PC-3 (cell line): ENCODE results near the gene ERBB2. TPM values are rescaled to one million over a fixed set of nuclear protein-coding genes. Genes with fewer than 3 reads are reported as not detected.

Source experiments
- ATAC-seq: fragments of 200-7000 bp; cut with Tn5 transposase; 2 replicates; pipeline ENCODE4 v1.9.1; 2020; ENCODE audit warnings: mild to moderate bottlenecking, moderate library complexity
- BruUV-seq: library from RNA; stranded (reverse); fragments of 400-500 nt; replicated peaks from 2 replicates; lab custom pipeline; 2021; lab: Mats Ljungman, UMichigan
- CTCF ChIA-PET: fragments of 300-600 bp; sonication (Branson Sonifier 250); formaldehyde crosslinking; loops from one replicate; lab custom pipeline; 2022; ENCODE audit warnings: antibody characterized with exemption; lab: Charles Lee
- POLR2A ChIA-PET: fragments of 300-600 bp; sonication (Branson Sonifier 250); formaldehyde crosslinking; loops from one replicate; lab custom pipeline; 2022; ENCODE audit warnings: antibody characterized with exemption; ENCODE audit not compliant: unreplicated experiment; lab: Charles Lee
- DNase-seq: peaks from one replicate; pipeline ENCODE4 v3.0.0-alpha.2; 2015
- H2AFZ ChIP-seq: fragments of 300-600 bp; sonication (generic); 2 replicates; pipeline ENCODE4 v1.6.0; 2016; ENCODE audit warnings: antibody characterized with exemption, low read length
- H3F3A ChIP-seq: fragments of 300-600 bp; sonication (generic); one replicate; pipeline ENCODE4 v1.6.0; 2017; ENCODE audit warnings: antibody characterized with exemption, low read length, control low read depth, mild to moderate bottlenecking; ENCODE audit not compliant: unreplicated experiment
- H3K27ac ChIP-seq: fragments of 300-600 bp; sonication (generic); 2 replicates; pipeline ENCODE4 v1.5.1; 2016; ENCODE audit warnings: mild to moderate bottlenecking, low read length
- H3K27me3 ChIP-seq: fragments of 300-600 bp; sonication (generic); 2 replicates; pipeline ENCODE4 v1.6.1; 2016; ENCODE audit warnings: low read length, mixed read lengths
- H3K36me3 ChIP-seq: fragments of 300-600 bp; sonication (generic); 2 replicates; pipeline ENCODE4 v1.6.1; 2016; ENCODE audit warnings: low read depth, mixed run types, low read length, mixed read lengths
- H3K4me1 ChIP-seq: fragments of 300-600 bp; sonication (generic); 2 replicates; pipeline ENCODE4 v1.5.1; 2016; ENCODE audit warnings: low read length; ENCODE audit not compliant: insufficient read depth
- H3K4me2 ChIP-seq: fragments of 300-600 bp; sonication (generic); 2 replicates; pipeline ENCODE4 v1.6.0; 2016; ENCODE audit warnings: low read length
- H3K4me3 ChIP-seq: fragments of 300-600 bp; sonication (generic); 2 replicates; pipeline ENCODE4 v1.5.1; 2016; ENCODE audit warnings: mild to moderate bottlenecking, low read length, mixed read lengths
- H3K79me2 ChIP-seq: fragments of 300-600 bp; sonication (generic); 2 replicates; pipeline ENCODE4 v1.6.1; 2017; ENCODE audit warnings: low read length, mixed read lengths
- H3K9ac ChIP-seq: fragments of 300-600 bp; sonication (generic); 2 replicates; pipeline ENCODE4 v1.6.0; 2016; ENCODE audit warnings: mild to moderate bottlenecking, low read length
- H3K9me2 ChIP-seq: fragments of 300-600 bp; sonication (generic); replicated peaks from 2 replicates; pipeline ENCODE4 v1.6.1; 2016; ENCODE audit warnings: mixed run types, low read length, mixed read lengths
- H3K9me3 ChIP-seq: fragments of 300-600 bp; sonication (generic); 2 replicates; pipeline ENCODE4 v1.6.1; 2016; ENCODE audit warnings: low read length, mixed read lengths
- H4K20me1 ChIP-seq: fragments of 300-600 bp; sonication (generic); 2 replicates; pipeline ENCODE4 v1.6.1; 2016; ENCODE audit warnings: low read length, mixed read lengths
- CTCF ChIP-seq: fragments of 300-600 bp; sonication (generic); conservative IDR thresholded peaks from 2 replicates; pipeline ENCODE4 v1.5.1; 2017; ENCODE audit warnings: antibody characterized with exemption, low read depth, mild to moderate bottlenecking, low read length
- EZH2 ChIP-seq: fragments of 300-600 bp; sonication (generic); IDR thresholded peaks from one replicate; pipeline ENCODE4 v1.6.1; 2017; ENCODE audit warnings: antibody characterized with exemption, mild to moderate bottlenecking, low read length; ENCODE audit not compliant: unreplicated experiment
- EZH2phosphoT487 ChIP-seq: fragments of 300-600 bp; sonication (generic); IDR thresholded peaks from 2 replicates; pipeline ENCODE4 v1.6.1; 2018; ENCODE audit warnings: mild to moderate bottlenecking, antibody characterized with exemption, low read length, borderline replicate concordance
- intact Hi-C: fragments of 100-400 bp; cut with micrococcal nuclease; formaldehyde crosslinking; loops from 2 replicates; pipeline ENCODE4 v1.9.0; 2023
- total RNA-seq: library from RNA; depleted of rRNA; stranded (reverse); fragments of >200 nt; gene quantifications from 2 replicates; pipeline ENCODE4 v1.2.3, GENCODE V29; 2014

Gene ERBB2
- total RNA-seq, 1 experiment from 2014 or later: 36.2 TPM

- DNase-seq: peak; percentile 50
Measured at GRCh38 chr17:39665642-39666224, 34.1 kb upstream of the ERBB2 start.

GRCh38 chr17:39666231-39666600 lies 33.6 kb upstream of the ERBB2 start:
- no peaks in the 10 kb centered on the region for H3K36me3 ChIP-seq
- no peaks in the 10 kb centered on the region for H3K27me3 ChIP-seq
- no peak overlapping the region for H3K27ac ChIP-seq
- BruUV-seq: no TSS peak
- no peaks in the 10 kb centered on the region for H4K20me1 ChIP-seq
- ATAC-seq (no peak), DNase-seq (no peak)
- ChIA-PET CTCF (interaction anchor here (1.1 to 1.5 kb wide), 2 partner anchors 34 to 45 kb away, joined by 3 to 4 read pairs; partner anchors contain the start of gene ERBB2), POLR2A (no interaction called here)
- no peaks in the 10 kb centered on the region for H3F3A ChIP-seq
- peaks cover 4% of the 10 kb centered on the region; the same call in 1 of the 2 replicates for H3K4me1 ChIP-seq
- no peak for TF ChIP-seq CTCF
- no peak for TF ChIP-seq EZH2
- no peak for TF ChIP-seq EZH2phosphoT487
- H3K79me2 ChIP-seq: no peaks in the 10 kb centered on the region
- intact Hi-C loops: no loop called here
- H3K4me3 ChIP-seq: no peak overlapping the region
- no peak overlapping the region for H2AFZ ChIP-seq
- no peaks in the 10 kb centered on the region for H3K9me3 ChIP-seq
- H3K4me2 ChIP-seq: no peak overlapping the region
- H3K9me2 ChIP-seq: no peaks in the 10 kb centered on the region
- no peak overlapping the region for H3K9ac ChIP-seq

More at GRCh38 chr17:39665642-39666224, 34.1 kb upstream of the ERBB2 start:
- Histone ChIP-seq H3K9me2 (no peaks in the 10 kb centered on the region), H3F3A (no peaks in the 10 kb centered on the region), H2AFZ (no peak overlapping the region), H3K9me3 (no peaks in the 10 kb centered on the region), H3K4me2 (no peak overlapping the region), H3K4me3 (no peak overlapping the region), H3K9ac (no peak overlapping the region), H3K4me1 (peaks cover 4% of the 10 kb centered on the region; the same call in 1 of the 2 replicates), H3K27me3 (no peaks in the 10 kb centered on the region), H4K20me1 (no peaks in the 10 kb centered on the region), H3K79me2 (no peaks in the 10 kb centered on the region), H3K36me3 (no peaks in the 10 kb centered on the region), H3K27ac (no peak overlapping the region)
- ChIA-PET POLR2A (interaction anchor here (0.6 kb wide), 1 partner anchor 683 kb away, joined by 4 read pairs; no protein-coding TSS in a partner anchor), CTCF (interaction anchor here (0.6 to 1.1 kb wide), 3 partner anchors 10 to 34 kb away, joined by 3 read pairs; partner anchors contain the start of gene ERBB2)
- peak; percentile 82 for ATAC-seq
- intact Hi-C loops: no loop called here
- TF ChIP-seq EZH2: no peak
- peak; percentile 52; the same call in 1 of the 2 replicates for TF ChIP-seq CTCF
- BruUV-seq: no TSS peak
